Spleen (tissue), 11 donors: Measurements from ENCODE around the gene ITGA1. TPM values are rescaled to one million over a fixed set of nuclear protein-coding genes. Genes with fewer than 3 reads are reported as not detected.

Source experiments
- DNase-seq: peaks from one replicate; pipeline ENCODE4 v3.0.0-alpha.2; 2020
- H3K27ac ChIP-seq, 8 donors: fragments of 200-600 bp; sonication (generic) in 7 of 8; 1 replicate in 4 of 8; 2 replicates in 4 of 8; pipeline versions ENCODE4 v1.5.0 to v1.8.0; 2016 to 2021; ENCODE audit warnings: inconsistent platforms in 4 of 8, mild to moderate bottlenecking in 4 of 8, moderate library complexity in 1 of 8
- H3K27me3 ChIP-seq, 7 donors: fragments of 200-600 bp; sonication (generic) in 6 of 7; replicated peaks in 1 of 7; 1 replicate in 4 of 7; 2 replicates in 3 of 7; pipeline versions ENCODE4 v1.5.0 to v1.8.0; 2016 to 2021; ENCODE audit warnings: inconsistent platforms in 3 of 7, mild to moderate bottlenecking in 1 of 7
- H3K36me3 ChIP-seq, 6 donors: fragments of 200-600 bp; sonication (generic) in 5 of 6; 1 replicate in 4 of 6; 2 replicates in 2 of 6; pipeline versions ENCODE4 v1.5.0 to v1.8.0; 2016 to 2021; ENCODE audit warnings: inconsistent platforms in 2 of 6
- H3K4me1 ChIP-seq, 6 donors: fragments of 200-600 bp; sonication (generic) in 5 of 6; 1 replicate in 3 of 6; 2 replicates in 3 of 6; pipeline versions ENCODE4 v1.5.0 to v1.8.0; 2016 to 2021; ENCODE audit warnings: inconsistent platforms in 3 of 6
- H3K4me3 ChIP-seq, 8 donors: fragments of 200-600 bp; sonication (generic) in 7 of 8; 1 replicate in 4 of 8; 2 replicates in 4 of 8; pipeline versions ENCODE4 v1.5.0 to v1.8.0; 2016 to 2021; ENCODE audit warnings: inconsistent platforms in 4 of 8, mild to moderate bottlenecking in 4 of 8, moderate library complexity in 2 of 8
- H3K9me3 ChIP-seq, 8 donors: fragments of 200-600 bp; sonication (generic) in 7 of 8; 1 replicate in 4 of 8; 2 replicates in 4 of 8; pipeline versions ENCODE4 v1.5.0 to v1.8.0; 2016 to 2021; ENCODE audit warnings: inconsistent platforms in 4 of 8
- POLR2A ChIP-seq, 3 donors: fragments of 450-650 bp; IDR thresholded peaks; one replicate each; pipeline ENCODE4 v1.5.1; 2017; ENCODE audit warnings: antibody characterized with exemption in 3 of 3, mild to moderate bottlenecking in 1 of 3
- POLR2AphosphoS5 ChIP-seq, 3 donors: sonication (generic); formaldehyde crosslinking; IDR thresholded peaks; one replicate each; pipeline ENCODE4 v1.5.1; 2017; ENCODE audit warnings: antibody characterized with exemption in 3 of 3
- WGBS, 5 donors: extraction: QIAGEN DNeasy Blood & Tissue Kit in 3 of 5; methylation state at CpG; one replicate each; pipeline versions ENCODE4 v1.1.5 to v1.1.7; 2013 to 2018; 5-methylcytosine and 5-hydroxymethylcytosine counted together
- intact Hi-C: fragments of 100-400 bp; cut with DNase I; formaldehyde crosslinking; loops from one replicate; pipeline ENCODE4 v1.15.0; 2023; ENCODE audit warnings: low total_unique reads
- polyA plus RNA-seq, 3 donors: library from polyadenylated mRNA; stranded (reverse); fragments of 200-250 nt; gene quantifications; one replicate each; pipeline ENCODE4 v1.2.1, GENCODE V29; 2013
- total RNA-seq, 7 donors: library from RNA; depleted of rRNA in 3 of 7; stranded (reverse); fragments of >200 nt in 3 of 7; fragmentation: NEBNext Ultra II Directional in 4 of 7; extraction: Animal tissue kit (Norgen Biotek cat#: 25700) in 4 of 7; gene quantifications; one replicate each; pipeline versions ENCODE4 v1.1.0 to v1.2.1, GENCODE V29; 2016 to 2021
- TF ChIP-seq, protein P1 (sequence below), 11 experiments: fragments of 200-600 bp in 7 of 11; fragments of 450-650 bp in 4 of 11; sonication (generic) in 4 of 11; IDR thresholded peaks in 8 of 11; conservative IDR thresholded peaks in 3 of 11; 1 replicate in 7 of 11; 2 replicates in 4 of 11; pipeline versions ENCODE4 v1.4.0 to v1.8.0; 2016 to 2021; ENCODE audit warnings: antibody characterized with exemption in 11 of 11, inconsistent platforms in 4 of 11, mild to moderate bottlenecking in 1 of 11
- donor health status: healthy with polysubstance abuse.
- donor health status: DM: no; HTN: no; CAD: no; lungs with moderate emphysema.
- donor health status: DM: no; HTN: no; CAD: no.
- donor health status: Bipolar disorder and iron deficiency.
- donor health status: healthy.
- donor health status: DM: no; HTN: no; CAD: no.
- donor health status: DM: yes; HTN: yes; CAD: no.

ITGA1 gene
- total and polyA plus RNA-seq, 10 donors = 8.3 to 505 (median 289) TPM

DNA sequence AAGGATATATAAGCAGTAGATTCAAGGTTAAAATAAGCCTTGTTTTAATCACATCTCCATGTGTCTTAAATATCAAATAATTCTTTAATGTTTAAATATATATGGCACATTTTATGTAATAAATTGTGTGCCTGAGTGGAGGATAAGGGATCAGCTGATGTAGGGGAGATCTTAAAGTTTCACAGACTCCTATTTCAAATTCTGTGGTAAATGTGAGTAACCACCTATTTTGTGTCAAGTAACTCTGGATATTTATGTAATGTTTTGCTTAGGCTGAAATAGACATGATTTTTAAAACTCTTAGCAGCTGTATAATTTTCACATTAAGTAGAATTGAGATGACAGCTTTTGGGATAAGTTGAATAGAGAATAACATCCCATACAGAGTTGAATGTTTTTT lies 160.1 kb downstream of the ITGA1 start:
- Histone ChIP-seq H3K4me3 (no peak overlapping the region), H3K9me3 (no peaks in the 10 kb centered on the region), H3K27ac (peak overlapping the region in 5 of 8 donors; percentile 26 to 41 (median 36)), H3K36me3 (peaks cover 0 to 55% (median 6%) of the 10 kb centered on the region in 6 donors), H3K27me3 (no peaks in the 10 kb centered on the region), H3K4me1 (peaks cover 0 to 60% (median 42%) of the 10 kb centered on the region in 6 donors)
- intact Hi-C loops = loop anchor here (2.0 kb wide), 1 partner anchor 149 kb away; no protein-coding TSS in a partner anchor
- TF ChIP-seq POLR2AphosphoS5 (IDR thresholded peaks at IDR 0.05) = no peak
- no peak for TF ChIP-seq POLR2A (IDR thresholded peaks at IDR 0.05)
- TF ChIP-seq, protein P1, sequence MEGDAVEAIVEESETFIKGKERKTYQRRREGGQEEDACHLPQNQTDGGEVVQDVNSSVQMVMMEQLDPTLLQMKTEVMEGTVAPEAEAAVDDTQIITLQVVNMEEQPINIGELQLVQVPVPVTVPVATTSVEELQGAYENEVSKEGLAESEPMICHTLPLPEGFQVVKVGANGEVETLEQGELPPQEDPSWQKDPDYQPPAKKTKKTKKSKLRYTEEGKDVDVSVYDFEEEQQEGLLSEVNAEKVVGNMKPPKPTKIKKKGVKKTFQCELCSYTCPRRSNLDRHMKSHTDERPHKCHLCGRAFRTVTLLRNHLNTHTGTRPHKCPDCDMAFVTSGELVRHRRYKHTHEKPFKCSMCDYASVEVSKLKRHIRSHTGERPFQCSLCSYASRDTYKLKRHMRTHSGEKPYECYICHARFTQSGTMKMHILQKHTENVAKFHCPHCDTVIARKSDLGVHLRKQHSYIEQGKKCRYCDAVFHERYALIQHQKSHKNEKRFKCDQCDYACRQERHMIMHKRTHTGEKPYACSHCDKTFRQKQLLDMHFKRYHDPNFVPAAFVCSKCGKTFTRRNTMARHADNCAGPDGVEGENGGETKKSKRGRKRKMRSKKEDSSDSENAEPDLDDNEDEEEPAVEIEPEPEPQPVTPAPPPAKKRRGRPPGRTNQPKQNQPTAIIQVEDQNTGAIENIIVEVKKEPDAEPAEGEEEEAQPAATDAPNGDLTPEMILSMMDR (IDR thresholded peaks at IDR 0.05 in 8 of 11, conservative IDR thresholded peaks at IDR 0.05 in 3 of 11) = no peak
- no peak for DNase-seq

DNA sequence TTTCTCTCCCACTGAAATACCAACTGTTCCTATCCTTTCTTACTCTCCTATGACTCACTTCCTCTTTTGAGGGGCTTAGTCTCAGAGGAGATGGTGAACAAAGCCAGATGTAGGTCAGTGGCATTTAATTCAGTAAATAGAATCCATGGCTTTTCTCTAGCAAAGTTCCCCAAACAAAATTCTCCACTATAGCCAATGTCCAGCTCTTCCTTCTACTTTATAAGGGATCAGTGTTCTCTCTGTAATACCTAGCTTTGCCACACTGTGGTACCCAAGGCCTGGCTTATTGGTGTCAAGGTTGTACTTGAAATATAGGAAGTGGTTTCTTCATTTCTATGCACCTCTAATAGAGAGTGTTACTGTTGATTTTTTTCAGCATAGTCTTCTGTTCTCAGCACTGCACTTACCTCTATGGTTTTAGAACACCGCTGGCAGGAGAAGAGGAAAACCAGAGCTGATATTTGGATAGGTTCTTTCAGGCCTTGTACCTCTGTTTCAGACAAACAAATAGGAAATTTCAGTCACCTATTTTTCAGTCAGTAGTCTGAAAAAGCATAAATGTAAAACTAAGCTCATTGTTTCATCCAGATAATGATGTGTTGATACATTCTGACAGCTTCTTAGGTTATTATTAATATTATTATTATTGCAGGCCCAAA lies 160.8 kb downstream of the ITGA1 start:
- Histone ChIP-seq H3K9me3 (no peaks in the 10 kb centered on the region), H3K27ac (peak overlapping the region in 6 of 8 donors; percentile 6 to 41 (median 32)), H3K27me3 (no peaks in the 10 kb centered on the region), H3K4me1 (peaks cover 0 to 57% (median 41%) of the 10 kb centered on the region in 6 donors), H3K4me3 (no peak overlapping the region), H3K36me3 (peaks cover 0 to 55% (median 6%) of the 10 kb centered on the region in 6 donors)
- TF ChIP-seq, protein P1 (IDR thresholded peaks at IDR 0.05 in 8 of 11, conservative IDR thresholded peaks at IDR 0.05 in 3 of 11) = peak; percentile 34 to 81 (median 70)
- TF ChIP-seq POLR2AphosphoS5 (IDR thresholded peaks at IDR 0.05) (no peak), POLR2A (IDR thresholded peaks at IDR 0.05) (no peak)
- DNase-seq = no peak
- intact Hi-C loops = loop anchor here (2.0 kb wide), 1 partner anchor 148 kb away; no protein-coding TSS in a partner anchor
- 9 to 24% (median 15%) methylated on average over 1 of the region's 1 CpG for WGBS, 5 donors

DNA sequence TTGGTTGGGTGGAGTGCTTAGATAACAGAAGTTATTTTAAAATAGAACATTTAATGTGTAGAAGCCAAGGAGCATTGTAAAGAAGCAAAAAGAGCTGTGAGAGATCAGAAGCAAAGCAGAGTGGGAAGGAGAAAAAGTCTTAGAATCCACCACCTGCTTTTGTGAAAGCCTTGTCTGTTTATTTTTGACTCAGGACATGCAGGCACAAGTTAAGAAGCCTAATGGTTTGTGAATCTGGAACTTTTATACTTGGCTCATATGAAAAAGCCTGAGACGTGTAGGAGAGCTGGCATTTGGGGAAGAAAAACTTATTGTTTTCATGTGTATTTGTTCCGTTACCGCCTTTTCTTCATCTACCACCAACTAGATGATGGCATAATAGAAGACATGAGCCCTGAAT lies 163.0 kb downstream of the ITGA1 start:
- Histone ChIP-seq H3K4me1 (peaks cover 0 to 35% (median 25%) of the 10 kb centered on the region in 6 donors), H3K4me3 (no peak overlapping the region), H3K27me3 (no peaks in the 10 kb centered on the region), H3K9me3 (no peaks in the 10 kb centered on the region), H3K36me3 (peaks cover 0 to 62% (median 10%) of the 10 kb centered on the region in 6 donors), H3K27ac (no peak overlapping the region)
- 88 to 92% (median 92%) methylated on average over 3 of the region's 3 CpGs for WGBS, 5 donors
- TF ChIP-seq POLR2AphosphoS5 (IDR thresholded peaks at IDR 0.05) = no peak
- TF ChIP-seq POLR2A (IDR thresholded peaks at IDR 0.05) = no peak
- TF ChIP-seq, protein P1 (IDR thresholded peaks at IDR 0.05 in 8 of 11, conservative IDR thresholded peaks at IDR 0.05 in 3 of 11) = no peak
- DNase-seq = no peak
- intact Hi-C loops = no loop called here

DNA sequence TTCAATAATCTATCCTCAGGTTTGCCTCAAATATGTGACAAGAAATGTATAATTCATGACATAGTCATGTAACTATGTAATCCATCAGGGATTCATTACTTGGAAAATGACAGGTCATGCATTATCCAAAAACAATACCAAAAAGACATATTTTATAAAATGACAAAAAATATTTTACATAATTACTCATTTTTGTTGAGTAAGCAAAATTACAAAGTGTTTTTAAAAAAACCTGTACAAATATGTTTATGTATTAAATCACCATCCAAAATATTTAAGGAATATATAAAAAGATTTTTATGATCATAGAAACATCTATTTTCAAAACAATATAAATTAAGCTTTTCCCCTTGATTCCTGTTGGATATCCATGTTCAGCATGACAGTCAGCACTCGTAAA lies 164.8 kb downstream of the ITGA1 start:
- Histone ChIP-seq H3K9me3 (no peaks in the 10 kb centered on the region), H3K36me3 (peaks cover 0 to 59% (median 10%) of the 10 kb centered on the region in 6 donors), H3K27me3 (no peaks in the 10 kb centered on the region), H3K27ac (no peak overlapping the region), H3K4me3 (no peak overlapping the region), H3K4me1 (peaks cover 0 to 18% (median 14%) of the 10 kb centered on the region in 6 donors)
- intact Hi-C loops = no loop called here
- TF ChIP-seq, protein P1 (IDR thresholded peaks at IDR 0.05 in 8 of 11, conservative IDR thresholded peaks at IDR 0.05 in 3 of 11) = no peak
- TF ChIP-seq POLR2A (IDR thresholded peaks at IDR 0.05) (no peak), POLR2AphosphoS5 (IDR thresholded peaks at IDR 0.05) (no peak)
- WGBS, 5 donors = 88 to 95% (median 89%) methylated on average over 1 of the region's 1 CpG
- no peak for DNase-seq
